Measurements from ENCODE around the gene TRRAP.
A peak's percentile ranks its signal among the peaks of the same experiment; 100 is the strongest.

TRRAP gene

GRCh38 chr7:99006739-99007424 lies 128.6 kb downstream of the TRRAP start:
- no peak for DNase-seq (ENCODE audit: low read depth)

- no peak for DNase-seq (ENCODE audit: low read depth)
Measured at GRCh38 chr7:99008181-99008631, 129.9 kb downstream of the TRRAP start.

GRCh38 chr7:99008921-99009530 lies 130.7 kb downstream of the TRRAP start:
- no peak for DNase-seq (ENCODE audit: low read depth)

GRCh38 chr7:99010281-99010680 lies 131.9 kb downstream of the TRRAP start:
- no peak for DNase-seq (ENCODE audit: low read depth)

- DNase-seq (ENCODE audit: low read depth) = no peak
Measured at GRCh38 chr7:99011341-99011705, 133.0 kb downstream of the TRRAP start.

- no peak for DNase-seq (ENCODE audit: low read depth)
Measured at GRCh38 chr7:99011706-99012404, 133.5 kb downstream of the TRRAP start.

- no peak for DNase-seq (ENCODE audit: low read depth)
Measured at GRCh38 chr7:99012722-99013121, 134.4 kb downstream of the TRRAP start.

- DNase-seq (ENCODE audit: low read depth) = no peak
Measured at GRCh38 chr7:99013266-99014112, 135.2 kb downstream of the TRRAP start.

GRCh38 chr7:99014113-99014985 lies 136.0 kb downstream of the TRRAP start:
- DNase-seq (ENCODE audit: low read depth) = no peak

GRCh38 chr7:99016196-99016595 lies 137.9 kb downstream of the TRRAP start:
- DNase-seq (ENCODE audit: low read depth) = no peak

- DNase-seq (ENCODE audit: low read depth) = no peak
Measured at GRCh38 chr7:99019523-99020412, 141.4 kb downstream of the TRRAP start.

GRCh38 chr7:99020413-99020715 lies 142.0 kb downstream of the TRRAP start:
- DNase-seq (ENCODE audit: low read depth) = no peak

GRCh38 chr7:99021941-99022560 lies 143.7 kb downstream of the TRRAP start:
- DNase-seq (ENCODE audit: low read depth) = no peak

GRCh38 chr7:99024066-99024465 lies 145.7 kb downstream of the TRRAP start:
- DNase-seq (ENCODE audit: low read depth) = peak; percentile 81

- DNase-seq (ENCODE audit: low read depth) = no peak
Measured at GRCh38 chr7:99027241-99027640, 148.9 kb downstream of the TRRAP start.

- no peak for DNase-seq (ENCODE audit: low read depth)
Measured at GRCh38 chr7:99027841-99028240, 149.5 kb downstream of the TRRAP start.

GRCh38 chr7:99028261-99028973 lies 150.1 kb downstream of the TRRAP start:
- DNase-seq (ENCODE audit: low read depth) = no peak

- DNase-seq (ENCODE audit: low read depth) = no peak
Measured at GRCh38 chr7:99029466-99030435, 151.4 kb downstream of the TRRAP start.
